ENCODE measurements around the gene TTC34.
"Not testable (repeated sequence)": the region's sequence is repeated elsewhere in the genome, so short reads cannot be mapped to it uniquely, and the experiment has no call there.

DNA sequence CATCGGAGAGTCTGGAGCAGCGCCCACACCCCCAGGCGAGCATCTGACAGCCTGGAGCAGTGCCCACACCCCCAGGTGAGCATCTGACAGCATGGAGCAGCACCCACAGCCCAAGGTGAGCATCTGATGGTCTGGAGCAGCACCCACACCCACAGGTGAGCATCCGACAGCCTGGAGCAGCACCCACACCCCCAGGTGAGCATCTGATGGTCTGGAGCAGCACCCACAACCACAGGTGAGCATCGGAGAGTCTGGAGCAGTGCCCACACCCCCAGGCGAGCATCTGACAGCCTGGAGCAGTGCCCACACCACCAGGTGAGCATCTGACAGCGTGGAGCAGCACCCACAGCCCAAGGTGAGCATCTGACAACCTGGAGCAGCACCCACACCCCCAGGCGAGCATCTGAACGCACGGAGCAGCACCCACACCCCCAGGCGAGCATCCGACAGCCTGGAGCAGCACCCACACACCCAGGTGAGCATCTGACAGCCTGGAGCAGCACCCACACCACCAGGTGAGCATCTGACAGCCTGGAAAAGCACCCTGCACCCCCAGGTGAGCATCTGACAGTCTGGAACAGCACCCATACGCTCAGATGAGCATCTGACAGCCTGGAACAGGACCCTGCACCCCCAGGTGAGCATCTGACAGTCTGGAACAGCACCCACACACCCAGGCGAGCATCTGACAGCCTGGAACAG, 147.6 kb downstream of the TTC34 start:
- TF ChIP-seq CTCF, EZH2, EZH2phosphoT487 (IDR thresholded peaks at IDR 0.05): not testable (repeated sequence)

Measured in neural progenitor cell (in vitro differentiated cells).